GM21529 (cell line): ENCODE measurements around the gene CHL1.

Experiments
- ATAC-seq: cut with Tn5 transposase; IDR thresholded peaks from one replicate; pipeline ENCODE4 v1.9.1; 2021; ENCODE audit not compliant: unreplicated experiment

Gene CHL1

DNA sequence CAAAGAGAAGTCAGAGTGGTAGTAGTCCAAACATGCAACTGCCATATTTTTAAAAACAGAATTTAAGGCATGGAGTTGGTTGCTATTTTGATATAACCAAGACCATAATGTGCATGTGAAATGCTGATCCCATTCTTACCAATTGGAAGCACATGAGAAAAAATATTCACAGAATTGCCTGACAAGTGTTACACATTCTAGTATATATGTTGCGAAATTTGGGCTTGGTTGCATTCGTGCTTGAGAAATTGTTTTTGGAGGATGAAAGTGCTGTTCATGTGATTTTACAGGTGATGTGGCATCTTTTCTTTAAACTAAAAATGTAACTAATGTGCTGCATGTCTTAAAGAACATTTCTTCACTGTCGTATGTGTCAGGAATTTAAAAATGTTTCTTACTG, 199.7 kb downstream of the CHL1 start:
- ATAC-seq, result no peak

DNA sequence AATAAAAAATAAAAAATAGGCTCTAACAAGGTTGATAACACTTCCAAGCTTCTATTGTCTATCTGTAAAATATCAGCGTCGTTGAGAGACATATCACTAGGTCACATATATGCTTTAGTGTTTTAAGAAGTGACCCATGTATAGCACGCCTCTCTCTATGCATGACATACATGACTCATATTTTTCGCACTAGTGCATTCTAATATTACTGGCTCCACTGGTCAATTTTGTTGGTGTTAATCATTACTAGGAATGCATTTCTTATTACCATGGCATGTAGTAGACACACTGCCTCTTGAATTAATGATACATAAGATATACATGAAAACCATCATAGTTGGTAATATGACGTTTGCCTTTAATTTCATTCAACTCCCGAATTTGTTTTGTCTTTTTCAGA, 203.1 kb downstream of the CHL1 start:
- ATAC-seq, result no peak

DNA sequence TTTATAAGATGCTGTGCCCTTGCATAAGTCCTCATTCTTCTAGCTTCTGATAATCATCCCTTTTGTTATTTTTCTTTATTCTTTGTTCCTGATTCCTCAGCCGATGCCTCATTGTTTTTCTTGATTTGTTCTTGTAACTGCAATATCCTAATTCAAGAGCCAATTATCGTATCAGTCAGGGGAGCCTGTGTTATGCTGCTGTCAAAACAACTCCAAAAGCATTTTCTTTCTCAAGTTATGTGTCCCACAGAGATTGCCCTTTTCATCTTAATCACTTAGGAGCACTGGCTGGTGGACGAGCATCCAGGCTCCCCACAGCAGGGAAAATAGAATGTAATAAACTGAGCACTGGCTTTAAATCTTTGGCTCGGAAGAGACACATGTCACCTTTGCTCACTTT, 207.3 kb downstream of the CHL1 start:
- ATAC-seq, result no peak

DNA sequence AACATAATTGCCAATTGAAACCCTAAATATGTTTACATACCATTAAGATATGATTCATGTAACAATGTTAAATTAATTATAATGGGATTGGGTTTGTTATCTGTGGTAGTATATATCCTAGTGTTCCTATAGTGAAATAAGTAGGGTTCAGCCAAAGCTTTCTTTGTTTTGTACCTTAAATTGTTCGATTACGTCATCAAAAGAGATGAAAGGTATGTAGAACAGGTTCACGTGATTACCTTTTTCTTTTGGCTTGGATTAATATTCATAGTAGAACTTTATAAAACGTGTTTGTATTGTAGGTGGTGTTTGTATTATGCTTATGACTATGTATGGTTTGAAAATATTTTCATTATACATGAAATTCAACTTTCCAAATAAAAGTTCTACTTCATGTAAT, 212.4 kb downstream of the CHL1 start:
- no peak for ATAC-seq

DNA sequence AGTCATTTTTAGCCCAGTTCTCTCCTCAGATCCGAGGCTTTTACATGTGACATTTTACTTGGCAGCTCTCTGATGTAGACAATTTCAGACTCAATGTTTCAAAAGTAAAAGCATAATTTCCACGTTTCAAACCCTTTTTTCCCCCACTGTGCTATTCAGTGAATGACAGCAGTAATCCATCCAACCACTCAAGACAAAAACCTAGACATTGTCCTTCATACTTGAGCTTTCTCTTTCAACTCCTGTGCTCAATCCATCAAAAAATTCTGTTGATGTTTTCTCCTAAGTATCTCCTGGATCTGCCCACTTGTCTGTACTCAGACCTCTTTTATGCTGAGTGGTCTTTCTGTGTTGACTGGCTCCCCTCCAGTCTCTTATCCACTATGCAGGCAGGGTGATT, 214.7 kb downstream of the CHL1 start:
- ATAC-seq, result no peak

DNA sequence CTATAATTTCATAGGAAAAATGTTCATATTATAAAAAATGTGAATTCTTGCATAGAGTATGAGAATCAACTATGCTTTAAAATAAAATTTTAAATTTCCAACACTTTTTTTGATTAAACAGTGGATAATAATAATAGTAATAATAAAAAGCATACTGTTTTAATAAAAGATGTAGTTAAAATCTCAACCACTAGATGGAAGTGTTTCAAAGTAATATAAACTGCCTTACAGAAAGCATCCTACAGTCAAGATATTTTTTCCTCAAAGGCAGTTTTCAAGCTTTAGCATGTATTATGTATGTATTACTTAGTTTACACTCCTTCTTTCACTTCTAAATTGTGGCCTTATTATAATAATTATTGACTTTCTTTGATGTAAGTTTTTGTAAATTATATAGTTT, 217.5 kb downstream of the CHL1 start:
- peak; percentile 51 for ATAC-seq

DNA sequence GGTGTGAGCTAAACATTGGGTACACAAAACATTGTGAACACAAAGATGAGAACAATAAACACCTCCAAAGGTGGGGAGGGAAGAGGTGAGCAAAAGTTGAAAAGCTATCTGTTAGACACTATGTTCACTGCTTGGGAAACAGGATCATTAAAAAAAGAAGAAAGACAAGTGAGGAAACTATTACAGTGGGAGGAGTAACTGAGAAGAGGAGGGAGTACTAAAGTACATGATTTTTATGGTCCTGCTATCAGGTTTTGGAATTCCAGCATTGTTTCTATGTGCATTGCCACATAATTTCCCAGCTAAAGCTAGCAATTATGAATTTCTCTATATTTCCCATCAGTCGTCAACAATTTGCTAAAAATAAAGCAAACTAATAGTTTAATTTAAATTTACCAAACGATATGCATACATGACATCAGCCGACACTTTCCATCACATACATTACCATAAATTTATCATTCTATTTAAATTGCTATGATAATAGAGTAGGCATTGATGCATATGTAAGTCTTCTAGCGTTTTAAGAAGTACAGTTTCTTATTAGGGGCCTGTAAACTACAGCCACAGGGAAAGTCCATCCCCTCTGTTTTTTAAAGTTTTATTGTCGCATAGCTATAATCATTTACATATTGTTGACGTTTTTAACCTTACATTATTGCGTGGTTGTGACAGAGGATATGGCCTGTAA, 221.8 kb downstream of the CHL1 start:
- ATAC-seq, result no peak

DNA sequence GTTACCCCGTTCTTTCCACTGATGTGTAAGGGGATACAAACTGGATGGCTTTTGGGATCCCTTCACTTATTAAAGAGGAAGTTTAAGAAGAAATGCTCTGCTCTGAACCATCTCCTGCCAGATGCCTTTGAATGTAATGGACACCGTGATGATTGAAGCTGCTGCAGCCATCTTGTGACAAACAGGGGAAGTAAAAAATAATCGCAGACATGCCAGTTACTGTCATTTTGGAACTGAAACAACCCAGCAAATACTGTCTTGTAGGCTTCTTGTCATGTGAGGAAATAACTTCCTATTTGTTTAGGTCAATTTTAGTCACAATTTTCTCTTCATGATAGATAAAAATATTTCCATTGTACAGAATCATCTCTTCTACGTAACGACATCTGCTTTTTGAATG, 224.0 kb downstream of the CHL1 start:
- ATAC-seq, result peak; percentile 75

DNA sequence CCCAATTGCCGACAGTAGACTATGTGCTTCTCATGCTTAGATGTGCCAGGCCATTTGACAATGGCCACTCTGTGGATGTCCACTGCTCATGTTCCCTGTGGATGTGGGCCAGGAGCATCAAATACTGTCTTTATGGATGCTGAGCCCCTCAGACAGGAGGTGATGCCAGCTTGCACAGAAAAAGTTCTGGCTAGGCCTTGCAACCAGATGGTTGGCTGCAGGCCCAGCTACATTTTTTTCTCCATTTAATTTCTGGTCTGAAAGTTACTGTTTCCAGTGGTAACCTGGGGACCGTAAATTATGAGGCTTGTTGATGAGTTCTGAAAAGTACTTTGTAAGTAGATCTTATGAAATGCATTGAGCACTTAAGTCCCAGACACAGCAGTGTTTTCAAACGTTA, 228.5 kb downstream of the CHL1 start:
- ATAC-seq, result no peak

DNA sequence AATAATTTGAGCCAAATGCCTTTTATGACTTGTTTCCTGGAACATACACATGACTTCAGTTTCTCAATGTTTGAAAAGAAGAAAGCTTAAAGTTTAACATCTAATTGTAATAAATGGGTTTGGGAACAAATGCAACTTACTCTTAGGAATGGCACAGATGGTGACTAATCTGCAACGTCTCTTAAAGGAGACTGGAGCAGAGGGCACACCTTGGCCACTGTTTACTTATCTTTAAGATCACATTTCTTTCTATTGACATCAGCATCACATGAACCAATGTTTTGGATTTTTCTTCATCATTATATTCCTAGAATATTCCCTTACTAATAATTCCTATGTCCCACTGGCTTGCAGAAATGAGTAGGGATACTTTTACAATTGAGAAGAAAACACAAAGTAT, 229.5 kb downstream of the CHL1 start:
- no peak for ATAC-seq

DNA sequence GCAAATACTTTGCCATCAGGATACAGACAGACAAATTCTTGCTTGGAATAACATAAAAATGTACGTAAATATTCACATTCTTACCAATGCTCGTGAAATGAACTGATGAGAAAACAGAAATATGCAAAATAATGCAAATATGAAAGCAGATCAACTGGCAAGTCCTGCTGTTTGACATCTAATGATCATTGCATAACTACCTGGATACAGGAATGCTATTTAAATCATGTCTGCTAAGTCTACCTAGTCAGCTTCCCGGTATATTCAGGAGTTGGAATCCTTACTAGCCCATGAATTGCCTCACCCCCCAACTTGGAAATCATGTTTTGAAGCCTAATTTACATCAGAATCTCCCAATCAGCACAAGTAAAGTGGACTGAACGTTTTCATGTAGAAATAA, 230.6 kb downstream of the CHL1 start:
- no peak for ATAC-seq

DNA sequence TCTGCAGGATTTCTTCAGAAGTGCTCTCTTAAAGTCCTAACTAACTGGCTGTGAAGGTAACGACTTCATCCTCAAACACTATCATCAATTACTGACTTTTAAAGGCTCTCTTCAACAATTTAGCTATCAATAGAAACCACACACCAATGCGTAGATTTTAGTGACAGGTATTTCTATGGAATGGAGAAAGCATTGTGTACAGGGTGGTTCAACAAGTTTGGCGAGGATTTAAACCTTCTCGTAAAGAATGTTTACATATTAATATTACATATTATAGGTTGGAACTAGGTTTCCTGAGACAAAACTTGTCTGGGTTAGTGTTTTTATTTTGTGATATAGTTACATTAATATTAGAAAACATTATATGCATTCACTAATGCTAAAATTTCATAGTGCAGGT, 233.6 kb downstream of the CHL1 start:
- no peak for ATAC-seq

DNA sequence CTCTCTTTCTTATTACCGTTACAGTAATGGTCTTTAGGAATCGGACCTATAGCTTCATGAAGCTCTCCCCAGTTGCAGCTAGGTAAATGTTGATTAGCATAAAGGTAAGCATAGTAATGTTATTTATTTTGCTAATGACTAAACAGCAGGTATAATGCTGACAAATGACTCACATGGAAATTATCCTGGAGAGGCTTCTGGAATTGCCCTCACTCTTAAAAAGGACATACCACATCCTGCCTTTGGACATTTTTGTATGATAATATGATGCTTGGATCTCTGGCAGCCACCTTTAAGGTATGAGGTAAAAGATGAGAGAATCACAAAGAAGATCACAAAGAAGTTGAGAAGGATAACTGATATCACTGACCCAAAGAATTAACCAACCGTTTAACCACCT, 238.6 kb downstream of the CHL1 start:
- no peak for ATAC-seq

DNA sequence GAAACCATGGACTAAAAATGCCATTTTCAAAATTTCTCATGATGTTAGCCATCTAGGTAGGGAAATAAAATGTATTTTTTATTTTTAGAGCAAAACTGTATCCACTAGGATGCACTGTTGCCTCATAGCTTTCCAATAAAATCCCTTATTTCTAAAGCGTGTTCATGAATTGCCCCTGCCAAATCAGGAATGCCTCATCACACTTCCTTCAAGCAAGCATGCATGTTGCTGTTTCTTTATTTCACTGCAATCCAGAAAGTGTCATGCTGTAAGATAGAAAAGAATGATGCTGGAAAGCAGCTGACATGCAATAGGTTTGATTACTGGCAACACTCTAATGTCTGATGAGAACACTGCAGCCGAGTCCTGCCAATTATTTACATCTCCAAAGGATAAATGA, 239.5 kb downstream of the CHL1 start:
- no peak for ATAC-seq

DNA sequence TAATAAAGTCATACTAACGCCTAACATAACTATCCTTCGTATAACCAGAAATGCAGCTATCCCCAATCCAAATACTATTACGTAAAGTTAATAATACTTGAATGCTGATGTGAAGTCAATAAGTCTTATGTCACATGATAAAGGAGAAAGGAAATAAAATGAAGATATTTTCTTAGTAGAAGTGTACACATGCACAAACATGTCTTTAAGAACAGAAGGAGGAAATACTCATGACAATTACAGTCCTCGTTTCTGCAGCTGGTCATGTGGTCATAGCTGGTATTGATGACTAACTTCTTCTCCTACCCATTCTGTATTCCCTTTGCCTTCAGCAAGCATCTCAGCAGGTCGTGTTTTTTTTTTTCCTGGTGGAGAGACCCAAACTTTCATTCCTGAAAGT, 244.3 kb downstream of the CHL1 start:
- no peak for ATAC-seq

DNA sequence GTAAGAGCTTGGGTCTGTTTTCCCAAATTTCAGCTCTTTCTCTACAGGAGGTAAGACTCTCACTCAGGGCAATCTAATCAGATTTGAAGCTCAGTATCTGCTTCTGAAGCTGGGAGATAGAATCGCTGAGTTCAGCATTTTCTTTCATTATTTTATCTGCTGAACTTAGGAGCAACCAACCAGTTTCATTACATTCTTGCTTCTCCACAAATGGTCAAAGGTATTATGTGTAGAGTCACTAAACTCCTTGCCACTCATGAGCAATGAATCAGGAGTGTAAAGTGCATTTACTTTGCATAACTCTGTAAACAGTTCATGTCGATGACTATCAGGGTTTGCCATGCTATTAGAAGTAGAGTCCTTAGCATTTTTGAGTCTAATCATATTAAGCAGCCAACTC, 249.4 kb downstream of the CHL1 start:
- no peak for ATAC-seq

DNA sequence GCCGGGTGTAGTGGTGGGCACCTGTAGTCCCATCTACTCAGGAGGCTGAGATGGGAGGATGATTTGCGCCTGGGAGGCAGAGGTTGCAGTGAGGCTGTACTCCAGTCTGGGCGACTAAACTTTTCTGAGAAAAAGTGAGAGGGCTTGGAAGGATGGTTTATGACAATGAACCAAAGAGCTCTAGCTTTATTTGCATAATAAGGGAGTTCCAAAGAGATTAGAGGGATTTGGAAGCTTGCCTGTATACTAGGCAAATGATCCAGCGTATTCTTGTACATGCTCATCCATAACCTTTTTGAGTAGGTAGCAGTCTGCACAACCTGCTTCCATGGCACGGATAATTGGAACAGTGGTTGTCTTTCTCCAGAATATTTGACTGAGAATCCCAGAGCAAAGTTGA, 251.1 kb downstream of the CHL1 start:
- ATAC-seq, result no peak

DNA sequence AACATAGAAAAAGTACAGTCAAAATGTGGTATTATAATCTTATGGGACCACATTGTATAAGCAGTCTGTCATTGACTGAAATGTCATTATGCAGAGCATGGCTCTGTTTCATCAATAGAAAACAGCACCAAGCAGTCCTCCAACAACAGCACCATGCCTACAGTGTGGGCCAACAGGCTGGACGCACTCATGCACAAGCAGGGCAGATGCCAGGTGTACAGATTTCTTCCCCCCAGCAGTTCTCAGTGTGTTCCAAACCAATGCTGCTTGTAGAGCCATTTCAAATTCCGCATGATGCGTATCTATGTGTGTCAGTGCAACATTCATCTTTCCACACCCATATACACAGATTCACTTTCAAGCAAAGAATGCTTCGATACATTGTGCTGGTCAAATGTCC, 253.1 kb downstream of the CHL1 start:
- ATAC-seq, result no peak

DNA sequence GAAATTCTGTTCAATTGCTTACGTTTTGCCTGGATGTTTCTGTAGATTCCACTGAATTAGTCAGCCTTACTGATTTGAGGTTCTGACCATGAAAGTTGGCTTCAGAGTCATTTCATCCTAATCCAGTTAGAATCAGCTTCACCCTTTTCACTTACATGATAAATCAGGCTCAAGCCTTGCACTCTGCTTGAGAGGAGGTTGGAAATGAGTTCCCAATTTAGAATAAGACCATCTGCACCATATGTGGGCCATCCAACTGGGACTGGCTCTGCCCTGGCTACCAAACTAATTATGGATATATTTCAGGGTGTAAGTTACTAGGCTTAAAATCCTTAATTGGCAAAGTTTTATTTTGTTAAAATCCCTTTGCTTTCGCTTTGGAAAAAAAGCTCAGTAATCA, 255.7 kb downstream of the CHL1 start:
- ATAC-seq, result no peak

DNA sequence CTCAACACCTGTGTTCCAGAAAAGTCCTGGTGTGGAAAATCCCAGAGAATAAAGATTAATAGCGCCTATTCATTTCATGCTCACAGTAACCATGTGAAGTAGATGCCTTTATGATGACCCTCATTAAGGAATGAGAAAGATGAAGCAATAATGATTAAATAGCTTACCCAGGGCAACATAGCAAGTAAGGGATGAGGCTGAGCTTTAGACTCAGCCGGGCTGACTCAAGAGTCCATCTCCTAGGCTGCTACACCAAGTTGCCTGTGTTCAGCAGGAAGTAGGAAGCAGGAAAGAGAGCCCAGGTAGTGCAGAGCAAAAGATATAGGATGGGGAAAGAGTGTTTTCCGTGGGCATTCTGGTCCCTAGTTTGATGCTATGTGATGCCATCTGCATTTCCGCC, 256.5 kb downstream of the CHL1 start:
- no peak for ATAC-seq

DNA sequence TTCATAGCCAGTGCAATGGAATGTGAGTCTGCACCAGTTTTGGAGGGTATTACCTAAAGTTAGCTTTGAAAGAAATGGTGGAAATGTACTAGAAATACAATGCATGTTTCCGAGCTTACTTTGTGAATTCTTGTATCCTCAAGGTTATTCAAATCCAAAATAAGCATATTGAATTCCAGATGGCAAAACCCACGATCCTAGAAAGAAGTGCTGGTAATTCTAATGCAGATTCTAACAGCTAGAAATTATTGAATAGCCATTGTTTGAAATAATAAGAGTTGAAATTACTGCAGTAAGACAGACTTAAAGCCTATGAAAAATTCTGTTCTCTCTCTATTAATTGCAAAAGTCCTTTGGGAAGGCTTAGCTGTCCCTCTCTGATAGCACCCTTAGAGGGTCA, 258.4 kb downstream of the CHL1 start:
- ATAC-seq, result no peak

DNA sequence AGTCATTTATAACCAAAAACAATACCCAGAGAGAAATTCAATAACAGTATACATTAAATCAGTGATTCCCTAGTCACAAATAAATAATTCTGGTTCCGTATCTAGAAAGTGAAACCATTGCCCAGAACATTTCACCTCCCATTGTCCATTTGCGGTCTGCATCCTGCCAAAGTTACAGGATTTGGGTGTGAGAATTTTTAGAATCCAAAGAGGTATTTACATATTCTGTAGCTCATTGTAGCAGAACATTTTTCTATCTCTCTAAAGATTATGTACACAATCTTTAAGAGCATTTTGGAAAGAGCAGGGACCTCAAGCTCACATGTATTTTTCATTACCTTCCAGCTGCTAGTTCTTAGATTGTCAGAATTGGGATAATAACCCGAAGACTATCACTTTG, 261.6 kb downstream of the CHL1 start:
- no peak for ATAC-seq

DNA sequence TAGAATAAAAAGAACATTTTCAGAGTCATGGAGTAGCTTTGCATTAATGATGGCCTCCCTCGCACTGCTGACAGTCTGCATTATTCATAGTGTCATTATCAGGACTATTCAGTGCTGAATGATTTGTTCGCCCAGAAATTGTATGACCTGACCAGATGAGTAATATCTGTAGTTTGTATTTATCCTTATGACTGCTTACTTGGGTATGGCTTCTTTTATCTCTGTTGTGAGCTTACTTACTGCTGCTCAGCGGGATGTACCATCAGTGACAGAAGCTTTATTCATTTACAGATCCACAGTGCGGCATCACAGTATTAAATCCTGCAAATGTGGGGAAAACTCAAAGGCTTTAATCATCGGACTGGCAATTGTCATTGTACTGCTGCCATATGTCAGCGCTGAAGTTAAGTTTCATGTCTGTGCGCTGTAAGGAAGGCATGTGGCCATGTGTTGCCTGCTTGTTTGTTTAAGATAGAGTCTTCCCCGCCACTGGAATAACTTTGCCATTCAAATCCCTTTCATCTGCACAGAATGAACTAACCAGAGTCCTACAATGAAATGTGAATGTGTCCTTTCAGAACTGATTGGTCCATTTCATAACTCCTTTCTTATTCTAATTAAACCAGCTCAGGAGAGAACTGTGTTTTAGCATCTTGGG, 262.2 kb downstream of the CHL1 start:
- ATAC-seq, result no peak
